SK-N-SH (cell line): ENCODE data around the gene DUSP10. TPM values are rescaled to one million over a fixed set of nuclear protein-coding genes. Genes with fewer than 3 reads are reported as not detected.

Source experiments
- CTCF ChIA-PET: fragments of 300-600, 350-600 bp; formaldehyde crosslinking; extraction: SDS; loops from one replicate; lab custom pipeline; 2021; lab: Yijun Ruan, JAX
- POLR2A ChIA-PET: fragments of 350-600 bp; sonication (Branson Sonifier 250); formaldehyde crosslinking; extraction: SDS; loops from one replicate; lab custom pipeline; 2020; ENCODE audit warnings: antibody characterized with exemption, inconsistent platforms; lab: Yijun Ruan, JAX
- DNase-seq: peaks from one replicate; pipeline ENCODE4 v3.0.0; 2012
- H2AFZ ChIP-seq: fragments of 200-600 bp; sonication (generic); 2 replicates; pipeline ENCODE4 v1.8.1; 2016; ENCODE audit warnings: antibody characterized with exemption, mild to moderate bottlenecking, low read depth
- H3F3A ChIP-seq: fragments of 200-600 bp; sonication (generic); replicated peaks from 2 replicates; pipeline ENCODE3; 2016; ENCODE audit warnings: antibody characterized with exemption, mild to moderate bottlenecking; ENCODE audit not compliant: insufficient read depth
- H3K27ac ChIP-seq, 2 experiments: fragments of 200-500 bp in 1 of 2; fragments of 200-600 bp in 1 of 2; sonication (Bioruptor generic) in 1 of 2; sonication (generic), shearing (Covaris generic) in 1 of 2; 2 replicates each; pipeline versions ENCODE4 v1.5.1 to v1.6.1; 2014 to 2016; ENCODE audit warnings: low read depth in 2 of 2, inconsistent platforms in 1 of 2, low read length in 1 of 2, mild to moderate bottlenecking in 1 of 2, mixed read lengths in 1 of 2
- H3K27me3 ChIP-seq: fragments of 200-600 bp; sonication (generic), shearing (Covaris generic); 2 replicates; pipeline ENCODE4 v1.6.1; 2016; ENCODE audit warnings: mixed run types; ENCODE audit not compliant: insufficient read depth
- H3K36me3 ChIP-seq, 2 experiments: fragments of 200-500 bp in 1 of 2; fragments of 200-600 bp in 1 of 2; sonication (Bioruptor generic) in 1 of 2; sonication (generic) in 1 of 2; replicated peaks in 1 of 2; 2 replicates each; pipeline versions ENCODE3 to v1.5.1; 2014 to 2016; ENCODE audit warnings: low read length in 1 of 2, mild to moderate bottlenecking in 1 of 2; ENCODE audit not compliant: insufficient read depth in 2 of 2, control insufficient read depth in 1 of 2
- H3K4me1 ChIP-seq, 2 experiments: fragments of 200-500 bp in 1 of 2; fragments of 200-600 bp in 1 of 2; sonication (Bioruptor generic) in 1 of 2; sonication (generic), shearing (Covaris generic) in 1 of 2; 2 replicates each; pipeline versions ENCODE4 v1.5.1 to v1.6.1; 2014 to 2016; ENCODE audit warnings: low read depth in 1 of 2, low read length in 1 of 2, mixed run types in 1 of 2; ENCODE audit not compliant: insufficient read depth in 2 of 2, control insufficient read depth in 1 of 2
- H3K4me2 ChIP-seq: fragments of 200-600 bp; sonication (generic), shearing (Covaris generic); 2 replicates; pipeline ENCODE4 v1.6.1; 2017; ENCODE audit warnings: mixed run types
- H3K4me3 ChIP-seq, 2 experiments: fragments of 200-500 bp in 1 of 2; fragments of 200-600 bp in 1 of 2; sonication (Bioruptor generic) in 1 of 2; sonication (generic), shearing (Covaris generic) in 1 of 2; 2 replicates each; pipeline versions ENCODE4 v1.5.1 to v1.8.1; 2014 to 2016; ENCODE audit warnings: low read depth in 2 of 2, inconsistent platforms in 1 of 2, low read length in 1 of 2, mild to moderate bottlenecking in 1 of 2, mixed read lengths in 1 of 2, moderate library complexity in 1 of 2
- H3K79me2 ChIP-seq: fragments of 200-600 bp; sonication (generic); 2 replicates; pipeline ENCODE4 v1.8.1; 2017; ENCODE audit warnings: mild to moderate bottlenecking; ENCODE audit not compliant: insufficient read depth
- H3K9ac ChIP-seq: fragments of 200-600 bp; sonication (generic); 2 replicates; pipeline ENCODE4 v1.6.1; 2017; ENCODE audit warnings: mixed run types
- H3K9me2 ChIP-seq: fragments of 200-600 bp; sonication (generic); 2 replicates; pipeline ENCODE4 v1.6.1; 2017; ENCODE audit warnings: mixed run types
- H3K9me3 ChIP-seq: fragments of 200-600 bp; sonication (generic); 2 replicates; pipeline ENCODE4 v1.6.1; 2017; ENCODE audit warnings: mixed run types, mild to moderate bottlenecking, moderate library complexity
- H4K20me1 ChIP-seq: fragments of 200-600 bp; sonication (generic); 2 replicates; pipeline ENCODE4 v1.6.1; 2017; ENCODE audit warnings: mild to moderate bottlenecking, mixed run types; ENCODE audit not compliant: insufficient read depth
- CTCF ChIP-seq: fragments of 200-600 bp; sonication (generic); IDR thresholded peaks from 2 replicates; pipeline ENCODE4 v1.6.1; 2017; ENCODE audit warnings: antibody characterized with exemption, mild to moderate bottlenecking, moderate library complexity
- EZH2phosphoT487 ChIP-seq: fragments of 200-600 bp; sonication (generic); IDR thresholded peaks from 2 replicates; pipeline ENCODE4 v1.6.1; 2017; ENCODE audit warnings: low read depth, mixed run types, mild to moderate bottlenecking, antibody characterized with exemption, moderate library complexity, borderline replicate concordance
- FOXJ3 ChIP-seq: sonication (generic); formaldehyde crosslinking; IDR thresholded peaks from 2 replicates; pipeline ENCODE4 v1.5.1; 2020; ENCODE audit warnings: mild to moderate bottlenecking, missing genetic modification reagents
- FOXM1 ChIP-seq: IDR thresholded peaks from 2 replicates; pipeline ENCODE4 v1.4.0; 2012; ENCODE audit warnings: low read depth, mild to moderate bottlenecking
- MEF2A ChIP-seq: IDR thresholded peaks from 2 replicates; pipeline ENCODE4 v1.4.0; 2012; ENCODE audit warnings: low read depth, borderline replicate concordance
- NRF1 ChIP-seq: IDR thresholded peaks from 2 replicates; pipeline ENCODE4 v1.6.1; 2012; ENCODE audit warnings: low read depth, mild to moderate bottlenecking, low read length
- PBX3 ChIP-seq: IDR thresholded peaks from 2 replicates; pipeline ENCODE4; 2012
- RAD21 ChIP-seq: IDR thresholded peaks from 2 replicates; pipeline ENCODE4 v1.6.1; 2012; ENCODE audit warnings: mild to moderate bottlenecking, low read length
- RCOR1 ChIP-seq: fragments of 150-350 bp; IDR thresholded peaks from 2 replicates; pipeline ENCODE4 v1.6.1; 2017; ENCODE audit warnings: antibody characterized with exemption, low read length
- SIN3A ChIP-seq: IDR thresholded peaks from 2 replicates; pipeline ENCODE4 v1.6.1; 2012; ENCODE audit warnings: low read depth, mild to moderate bottlenecking, low read length, moderate library complexity, borderline replicate concordance
- SMC3 ChIP-seq: IDR thresholded peaks from 2 replicates; pipeline ENCODE4 v1.6.1; 2012; ENCODE audit warnings: low read depth, low read length, improper control_type of control experiment
- WGBS: methylation state at CpG from one replicate; pipeline ENCODE4 v1.1.6; 2017; ENCODE audit warnings: low lambda C conversion rate; 5-methylcytosine and 5-hydroxymethylcytosine counted together
- polyA plus RNA-seq, 3 experiments: library from polyadenylated mRNA; depleted of rRNA; stranded (reverse); fragments of >200 nt; gene quantifications; 2 replicates each; pipeline ENCODE4 v1.2.3, GENCODE V29; 2012
- TF ChIP-seq, protein P1 (sequence below): fragments of 150-350 bp; IDR thresholded peaks from 2 replicates; pipeline ENCODE4 v1.6.1; 2017; ENCODE audit warnings: antibody characterized with exemption, low read length, low read depth, borderline replicate concordance

DUSP10 gene
- polyA plus RNA-seq, 1 of the 3 experiments (the other 2 are of a cell fraction) = 6.4 TPM

DNA sequence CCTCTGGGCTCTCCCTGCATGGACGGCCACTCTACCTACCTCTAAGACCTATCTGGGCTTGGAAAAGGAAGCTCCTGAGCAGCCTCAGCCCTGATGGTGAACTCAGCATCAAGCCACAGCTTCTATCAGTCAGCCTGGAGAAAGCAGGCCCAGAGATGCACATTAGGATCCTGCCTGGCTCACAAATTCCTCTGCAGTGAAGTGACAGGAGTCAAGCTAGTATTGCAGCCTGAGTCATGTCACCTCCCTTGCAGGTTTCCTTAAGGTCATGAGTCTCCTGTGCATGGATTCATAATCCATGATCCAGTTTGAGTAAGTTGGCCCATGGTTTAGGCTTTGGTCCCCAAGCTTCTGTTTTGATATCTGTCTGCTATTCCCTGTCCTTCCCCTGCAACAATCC lies 37.9 kb upstream of the DUSP10 start:
- H3F3A ChIP-seq = no peaks in the 10 kb centered on the region
- no peak overlapping the region for H3K9ac ChIP-seq
- 83% methylated on average over 1 of the region's 1 CpG for WGBS
- no peak overlapping the region for H3K4me2 ChIP-seq
- no peaks in the 10 kb centered on the region for H3K36me3 ChIP-seq
- no peaks in the 10 kb centered on the region for H3K4me1 ChIP-seq
- ChIA-PET POLR2A (no interaction called here), CTCF (interaction anchor here (0.8 kb wide), 1 partner anchor 12 kb away, joined by 3 read pairs; no protein-coding TSS in a partner anchor)
- no peak for DNase-seq
- H3K79me2 ChIP-seq = no peaks in the 10 kb centered on the region
- no peaks in the 10 kb centered on the region for H3K9me3 ChIP-seq
- no peaks in the 10 kb centered on the region for H3K9me2 ChIP-seq
- H3K27ac ChIP-seq = no peak overlapping the region
- no peaks in the 10 kb centered on the region for H4K20me1 ChIP-seq
- H3K27me3 ChIP-seq = no peaks in the 10 kb centered on the region
- H2AFZ ChIP-seq = no peak overlapping the region
- no peak overlapping the region for H3K4me3 ChIP-seq
- TF ChIP-seq RCOR1 (no peak), PBX3 (no peak), MEF2A (no peak)

- Histone ChIP-seq H3K9me2 (no peaks in the 10 kb centered on the region), H3K4me1 (peaks cover 0 to 2% of the 10 kb centered on the region in 2 experiments; a peak in 1 of 4 replicates), H3K4me3 (no peak overlapping the region), H3K9me3 (no peaks in the 10 kb centered on the region), H3K9ac (no peak overlapping the region), H3K36me3 (no peaks in the 10 kb centered on the region), H3K27me3 (no peaks in the 10 kb centered on the region), H3F3A (no peaks in the 10 kb centered on the region), H3K4me2 (no peak overlapping the region), H4K20me1 (no peaks in the 10 kb centered on the region), H2AFZ (no peak overlapping the region), H3K79me2 (no peaks in the 10 kb centered on the region), H3K27ac (no peak overlapping the region)
- DNase-seq = no peak
- whole genome bisulfite sequencing = 69% methylated on average over 8 of the region's 8 CpGs
- ChIA-PET POLR2A (no interaction called here), CTCF (no interaction called here)
- TF ChIP-seq CTCF (no peak), FOXM1 (no peak)
These were observed 36.8 kb upstream of the DUSP10 start for GRCh38 chr1:221778535-221779142.

DNA sequence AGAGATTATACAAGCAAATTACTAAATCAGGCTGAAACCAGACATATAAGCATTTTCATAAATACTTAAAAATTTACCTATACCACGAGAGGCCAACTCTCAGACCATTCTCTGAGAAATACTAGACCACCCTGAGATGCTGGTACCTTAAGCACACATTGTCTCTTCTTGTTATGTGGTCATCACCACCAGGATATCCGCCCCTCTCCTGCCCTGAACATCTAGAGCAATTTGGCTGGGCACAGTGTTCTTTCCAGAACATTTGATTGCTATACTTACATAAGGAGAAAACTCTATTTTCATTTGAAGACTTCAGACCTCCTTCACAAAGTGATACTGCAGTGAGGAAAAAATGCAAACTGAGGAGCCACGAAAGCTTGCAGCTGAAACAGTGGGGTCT lies 36.2 kb upstream of the DUSP10 start:
- H3K9me3 ChIP-seq = no peaks in the 10 kb centered on the region
- CTCF ChIA-PET = no interaction called here
- TF ChIP-seq FOXJ3 (CRISPR knock-in tag) (no peak), SMC3 (no peak), PBX3 (no peak), SIN3A (no peak), EZH2phosphoT487 (no peak), FOXM1 (no peak), NRF1 (no peak), RAD21 (no peak)
- TF ChIP-seq, protein P1, sequence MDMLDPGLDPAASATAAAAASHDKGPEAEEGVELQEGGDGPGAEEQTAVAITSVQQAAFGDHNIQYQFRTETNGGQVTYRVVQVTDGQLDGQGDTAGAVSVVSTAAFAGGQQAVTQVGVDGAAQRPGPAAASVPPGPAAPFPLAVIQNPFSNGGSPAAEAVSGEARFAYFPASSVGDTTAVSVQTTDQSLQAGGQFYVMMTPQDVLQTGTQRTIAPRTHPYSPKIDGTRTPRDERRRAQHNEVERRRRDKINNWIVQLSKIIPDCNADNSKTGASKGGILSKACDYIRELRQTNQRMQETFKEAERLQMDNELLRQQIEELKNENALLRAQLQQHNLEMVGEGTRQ = no peak

More for the DNA sequence above, 36.2 kb upstream of the DUSP10 start:
- H3K27ac ChIP-seq = no peak overlapping the region
- 64% methylated on average over 3 of the region's 3 CpGs for WGBS
- H3K27me3 ChIP-seq = no peaks in the 10 kb centered on the region
- H3K79me2 ChIP-seq = no peaks in the 10 kb centered on the region
- H3K4me3 ChIP-seq = no peak overlapping the region
- H3K9me2 ChIP-seq = no peaks in the 10 kb centered on the region
- H3F3A ChIP-seq = no peaks in the 10 kb centered on the region
- H3K9ac ChIP-seq = no peak overlapping the region
- no peaks in the 10 kb centered on the region for H4K20me1 ChIP-seq
- H2AFZ ChIP-seq = no peak overlapping the region
- POLR2A ChIA-PET = no interaction called here
- no peak for DNase-seq
- no peak overlapping the region for H3K4me2 ChIP-seq
- H3K36me3 ChIP-seq = no peaks in the 10 kb centered on the region
- H3K4me1 ChIP-seq = peaks cover 0 to 4% of the 10 kb centered on the region in 2 experiments; a peak in 1 of 4 replicates
